Hepatic stellate cell (primary cell): ENCODE results near the gene OSGIN1.

Source experiments
- DNase-seq: peaks from one replicate; pipeline ENCODE4 v3.0.0; 2011; ENCODE audit warnings: low spot score

The OSGIN1 gene

DNA sequence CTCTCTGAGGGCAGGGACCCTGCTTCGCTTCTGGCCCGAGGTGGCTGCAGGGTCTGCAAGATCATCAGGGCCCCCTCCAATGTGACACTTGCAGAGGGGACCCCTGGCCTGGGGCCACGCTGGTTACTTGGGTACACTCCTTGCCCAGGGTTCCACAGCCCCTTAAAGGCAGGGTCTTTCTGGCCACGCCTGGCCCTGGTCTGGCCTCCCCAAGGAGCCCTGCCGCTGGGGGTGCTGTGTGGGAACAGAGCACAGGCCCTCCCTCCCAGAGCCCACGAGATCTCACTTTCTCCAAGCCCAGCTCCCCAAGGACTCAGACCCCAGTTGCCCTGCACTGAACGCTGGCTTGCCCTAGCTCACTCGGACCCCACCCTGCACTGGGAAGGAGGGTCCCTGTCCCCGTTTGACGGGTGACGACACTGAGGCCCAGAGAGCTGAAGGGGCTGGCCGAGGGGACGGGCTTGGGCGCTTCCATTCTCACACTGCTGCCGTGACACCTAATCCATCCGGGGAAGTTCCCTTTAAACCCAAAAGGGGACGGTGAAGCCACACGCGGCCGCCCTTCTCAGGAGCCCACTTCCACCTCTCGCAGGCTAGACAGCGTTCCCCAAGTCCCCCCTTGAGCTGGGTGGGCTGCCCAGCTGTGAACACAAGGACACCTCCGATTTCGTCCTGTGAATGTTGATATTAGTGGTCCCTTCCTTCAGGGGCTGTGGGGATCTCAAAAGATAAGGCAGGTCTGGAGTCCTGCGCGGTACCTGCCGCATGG lies 26.9 kb upstream of the OSGIN1 start:
- no peak for DNase-seq

DNA sequence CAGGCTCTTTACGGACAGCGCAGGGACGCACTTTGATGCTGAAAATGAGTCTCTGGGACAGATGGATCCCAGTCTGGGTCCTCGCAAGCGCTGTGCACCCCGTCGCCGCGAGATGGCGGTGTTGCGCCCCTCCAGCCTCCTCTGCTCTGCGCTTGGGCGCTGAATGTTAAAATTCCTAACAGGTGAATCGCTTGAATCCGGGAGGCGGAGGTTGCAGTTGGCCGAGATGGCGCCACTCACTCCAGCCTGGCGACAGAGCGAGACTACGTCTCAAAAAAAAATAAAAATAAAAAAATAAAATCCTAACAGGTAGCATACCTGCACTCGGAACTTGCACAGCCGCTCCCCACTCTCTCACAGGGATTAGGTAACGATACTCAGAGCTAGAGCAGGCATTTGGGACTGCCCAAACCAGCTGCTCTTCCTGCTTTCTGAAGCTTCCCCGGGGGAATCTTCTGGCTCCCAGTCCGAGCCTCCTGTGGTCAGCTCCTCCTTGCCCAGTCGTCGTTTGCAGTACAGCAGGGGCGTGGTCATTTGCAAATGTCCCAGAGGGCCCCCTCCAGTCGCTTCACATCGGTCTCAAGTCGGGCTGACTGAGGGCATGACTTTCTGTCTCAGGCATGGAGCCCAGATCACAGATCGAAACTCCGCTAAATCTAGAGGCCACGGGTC lies 26.2 kb upstream of the OSGIN1 start:
- DNase-seq: peak; percentile 92

DNA sequence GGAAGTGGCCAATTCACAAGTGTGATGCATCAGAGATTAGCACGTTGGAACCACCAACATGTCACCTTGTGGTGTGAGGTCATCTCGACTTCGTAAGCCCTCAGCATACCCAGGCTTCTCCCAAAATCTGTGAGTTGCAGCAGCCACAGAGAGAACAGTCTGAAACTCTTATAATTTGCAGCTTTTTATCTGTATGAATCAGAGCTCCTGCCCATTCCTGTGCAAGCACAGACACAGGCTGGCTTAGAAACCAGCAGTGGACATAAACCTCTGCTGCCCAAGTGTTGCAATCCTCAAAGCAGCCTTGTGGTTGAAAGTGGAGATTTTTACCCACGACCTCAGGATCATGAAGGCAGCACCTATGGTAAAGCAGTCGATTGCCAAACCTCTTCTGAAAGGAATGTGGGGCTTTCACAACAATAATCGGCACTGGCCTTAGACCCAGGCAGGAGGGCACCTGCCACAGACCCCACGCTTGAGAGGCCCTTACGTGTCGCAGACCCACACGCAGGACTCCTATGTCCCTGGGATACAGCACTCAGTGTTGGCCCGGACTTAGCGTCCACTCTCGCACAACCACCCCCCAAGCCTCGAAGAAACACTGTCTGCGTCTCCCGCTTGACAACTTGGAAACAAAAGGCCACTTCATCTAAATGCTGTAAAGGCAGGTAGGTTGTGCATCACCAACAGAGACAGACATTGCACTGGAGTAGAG lies 24.5 kb upstream of the OSGIN1 start:
- DNase-seq: peak; percentile 68

DNA sequence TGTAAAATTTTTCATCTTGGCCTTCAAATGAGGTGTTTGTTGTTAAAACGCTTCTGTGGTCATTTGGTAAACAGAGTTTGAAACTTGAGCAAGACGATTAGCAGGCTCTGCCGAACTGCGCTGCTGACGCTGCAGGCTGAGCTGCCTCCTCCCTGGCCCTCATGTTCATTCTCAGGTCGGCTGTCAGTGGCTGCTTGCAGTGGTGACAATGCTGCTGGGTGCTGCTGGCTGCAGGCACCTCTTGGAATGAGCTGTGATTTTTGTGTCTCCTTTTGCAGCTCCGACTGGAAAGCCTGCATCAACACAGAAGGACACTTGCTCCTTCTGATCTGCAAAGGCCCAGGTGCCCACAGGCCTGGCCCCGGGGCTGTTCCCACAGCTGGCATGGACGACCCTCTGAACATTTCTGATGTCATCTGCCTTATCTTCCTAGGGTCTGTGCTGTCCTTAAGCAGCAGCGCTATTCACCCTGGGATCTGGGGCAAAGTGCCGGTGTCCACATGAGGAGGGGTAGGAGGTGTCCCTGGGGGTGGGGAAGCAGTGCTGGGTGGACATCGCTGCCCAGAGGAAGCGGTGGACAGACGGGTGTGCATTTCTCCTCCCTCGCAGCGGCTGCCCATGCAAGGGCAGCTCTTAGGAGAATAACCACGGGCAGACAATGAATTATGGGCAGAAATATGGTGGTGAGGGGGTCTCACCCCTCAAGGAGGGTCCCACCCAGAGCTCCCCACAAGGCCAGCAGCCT lies 23.1 kb upstream of the OSGIN1 start:
- no peak for DNase-seq

DNA sequence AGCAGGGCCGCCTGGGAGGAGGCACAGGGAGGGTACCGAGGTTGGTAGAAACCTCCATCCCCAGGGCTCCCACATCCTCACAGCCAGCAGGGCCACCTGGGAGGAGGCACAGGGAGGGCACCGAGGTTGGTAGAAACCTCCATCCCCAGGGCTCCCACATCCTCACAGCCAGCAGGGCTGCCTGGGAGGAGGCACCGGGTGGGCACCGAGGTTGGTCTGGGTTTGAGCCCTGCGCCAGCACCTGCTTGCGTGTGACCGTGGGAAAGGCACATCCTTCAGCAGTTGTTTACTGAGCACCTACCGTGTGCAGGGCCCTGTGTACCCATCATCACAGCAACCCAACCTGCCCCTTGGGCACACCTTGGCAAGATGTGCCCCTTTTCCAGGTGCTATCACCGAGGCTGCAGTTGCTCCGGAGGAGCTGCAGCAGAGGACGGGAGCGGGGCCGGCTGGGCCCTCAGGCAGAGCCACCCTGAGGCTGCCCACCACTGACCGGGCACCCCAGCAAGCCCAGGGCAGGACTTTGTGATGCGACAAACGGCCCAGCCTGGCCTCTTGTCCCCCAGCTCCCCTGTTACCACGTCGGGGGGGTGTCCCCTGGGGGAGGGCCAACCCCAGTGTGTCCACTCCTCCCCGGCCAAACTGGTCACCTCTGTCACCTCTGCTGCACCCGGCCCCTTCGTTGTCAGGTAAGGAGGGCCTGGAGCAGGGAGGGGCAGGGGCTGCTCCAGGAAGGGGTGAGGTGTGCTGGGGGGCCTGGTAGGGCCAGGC lies 22.1 kb upstream of the OSGIN1 start:
- no peak for DNase-seq

DNA sequence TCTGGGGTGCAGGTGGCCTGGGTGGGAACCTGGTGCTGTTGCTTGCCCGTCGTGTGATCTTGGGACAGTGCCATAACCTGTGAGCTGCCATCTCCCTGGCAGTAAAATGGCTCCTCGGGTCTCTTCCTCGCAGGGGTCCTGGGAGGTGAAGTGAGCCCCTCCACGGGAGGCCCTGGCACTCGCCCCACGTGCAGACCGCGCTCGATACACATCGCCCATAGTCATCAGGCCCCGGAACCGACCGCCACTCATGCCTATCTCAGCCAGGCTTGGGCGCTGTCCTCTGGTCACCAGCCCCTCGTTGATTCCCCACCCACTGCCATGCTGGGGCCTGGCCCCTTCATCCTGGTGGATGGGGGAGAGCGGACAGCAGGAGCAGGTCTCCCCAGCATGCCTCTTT lies 21.5 kb upstream of the OSGIN1 start:
- DNase-seq: no peak

DNA sequence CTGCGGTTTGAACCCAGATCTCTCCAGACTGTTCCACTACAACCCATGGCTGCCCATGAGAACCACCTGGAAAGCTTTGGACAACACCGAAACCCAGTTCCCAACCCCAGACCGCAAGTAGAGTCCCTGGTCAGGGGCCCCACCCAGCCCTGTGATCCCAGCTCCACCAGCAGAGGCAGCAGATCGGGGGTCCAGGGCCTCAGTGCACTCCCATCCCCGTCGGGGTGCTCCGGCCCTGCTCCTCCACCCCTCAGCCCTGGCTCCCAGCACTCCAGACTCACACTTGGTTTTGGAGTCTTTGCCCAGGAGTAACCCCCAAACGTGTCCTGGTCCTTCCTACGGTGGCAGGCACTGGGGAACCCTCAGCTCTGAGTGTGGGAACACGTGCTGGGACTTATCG lies 20.7 kb upstream of the OSGIN1 start:
- DNase-seq: no peak

DNA sequence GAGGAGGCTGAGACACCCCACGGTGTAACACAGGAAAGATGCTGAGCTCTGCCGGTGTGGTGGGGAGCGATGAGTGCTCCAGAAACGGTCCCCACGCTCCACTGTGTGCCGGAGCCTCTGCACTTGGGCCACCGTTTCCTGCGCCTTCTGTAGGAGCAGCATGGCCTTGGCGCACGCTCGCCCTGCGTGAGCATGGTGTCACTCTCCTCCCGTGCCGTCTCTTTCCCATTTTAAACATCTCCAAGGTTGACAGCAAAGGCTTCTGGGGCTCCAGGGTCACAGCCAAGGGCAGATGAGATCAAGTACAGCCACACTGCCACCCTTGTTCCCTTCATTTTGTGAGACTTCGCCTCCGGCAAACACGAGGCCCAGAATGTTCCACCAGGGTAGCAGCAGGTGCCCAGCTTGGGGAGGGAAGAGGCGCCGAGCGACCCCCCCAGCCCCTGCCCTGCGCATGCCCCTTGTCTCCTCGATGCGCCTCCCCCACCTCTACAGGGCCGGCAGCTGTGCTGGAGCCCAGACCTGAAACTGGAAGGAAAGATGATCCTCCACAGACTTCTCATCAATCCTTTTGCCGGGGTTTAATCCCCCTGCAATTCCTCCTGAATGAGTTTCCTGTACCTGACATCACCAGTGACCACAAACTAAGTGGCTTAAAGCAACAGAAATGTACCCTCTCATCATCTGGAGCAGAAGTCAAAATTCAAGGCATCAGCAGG lies 19.9 kb upstream of the OSGIN1 start:
- no peak for DNase-seq

DNA sequence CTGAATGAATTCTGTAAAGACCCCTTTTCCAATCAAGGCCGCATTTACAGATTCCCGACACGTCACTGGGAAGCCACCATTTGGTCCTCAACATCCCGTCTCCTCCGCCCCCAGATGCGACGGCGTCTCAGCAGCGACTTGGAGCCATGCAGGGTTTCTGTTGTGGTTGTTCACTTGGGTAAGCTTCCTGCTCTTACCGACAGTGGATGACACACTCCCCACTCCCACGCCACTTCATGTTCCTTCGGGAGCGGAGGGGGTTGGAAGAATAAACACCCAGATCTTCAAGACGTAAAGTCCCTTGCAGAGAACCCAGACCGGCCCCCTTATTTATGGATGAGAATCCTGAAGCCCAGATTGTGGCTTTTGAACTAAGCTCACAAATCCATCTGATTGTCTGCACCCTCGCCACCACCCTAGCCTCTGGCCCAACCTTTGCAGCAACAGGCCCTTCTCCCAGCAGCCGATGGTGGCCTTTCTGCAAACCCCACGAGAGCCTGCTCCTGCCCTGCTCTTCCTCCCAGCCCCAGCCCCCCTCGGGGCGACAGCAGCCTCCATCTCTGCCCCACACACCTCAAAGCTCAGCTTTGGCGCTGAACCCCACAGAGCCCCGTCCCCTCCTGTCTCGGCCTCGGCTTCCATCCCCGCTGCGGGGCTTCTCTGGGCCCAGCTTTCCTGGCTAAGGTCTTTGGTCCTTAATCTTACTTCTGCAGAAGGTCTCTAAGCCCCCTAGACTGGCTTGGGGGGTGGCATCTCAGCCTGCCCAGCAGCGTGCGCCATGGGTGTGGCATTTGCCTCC lies 19.0 kb upstream of the OSGIN1 start:
- DNase-seq: no peak

DNA sequence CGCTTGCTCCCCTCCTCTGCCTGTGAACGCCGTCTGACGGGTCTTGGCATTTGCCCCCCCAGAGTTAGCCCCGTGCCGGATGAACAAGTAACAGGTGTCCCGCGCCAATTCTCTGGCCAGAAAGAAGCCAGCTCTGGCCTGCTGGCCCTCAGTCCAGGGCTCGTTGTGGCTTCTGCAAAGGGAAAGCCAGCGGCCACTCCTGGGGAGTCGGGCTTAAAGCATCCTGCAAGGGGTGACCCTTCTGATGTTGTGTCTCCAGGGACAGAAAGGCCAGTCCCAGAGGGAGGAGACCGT lies 18.4 kb upstream of the OSGIN1 start:
- DNase-seq: no peak

DNA sequence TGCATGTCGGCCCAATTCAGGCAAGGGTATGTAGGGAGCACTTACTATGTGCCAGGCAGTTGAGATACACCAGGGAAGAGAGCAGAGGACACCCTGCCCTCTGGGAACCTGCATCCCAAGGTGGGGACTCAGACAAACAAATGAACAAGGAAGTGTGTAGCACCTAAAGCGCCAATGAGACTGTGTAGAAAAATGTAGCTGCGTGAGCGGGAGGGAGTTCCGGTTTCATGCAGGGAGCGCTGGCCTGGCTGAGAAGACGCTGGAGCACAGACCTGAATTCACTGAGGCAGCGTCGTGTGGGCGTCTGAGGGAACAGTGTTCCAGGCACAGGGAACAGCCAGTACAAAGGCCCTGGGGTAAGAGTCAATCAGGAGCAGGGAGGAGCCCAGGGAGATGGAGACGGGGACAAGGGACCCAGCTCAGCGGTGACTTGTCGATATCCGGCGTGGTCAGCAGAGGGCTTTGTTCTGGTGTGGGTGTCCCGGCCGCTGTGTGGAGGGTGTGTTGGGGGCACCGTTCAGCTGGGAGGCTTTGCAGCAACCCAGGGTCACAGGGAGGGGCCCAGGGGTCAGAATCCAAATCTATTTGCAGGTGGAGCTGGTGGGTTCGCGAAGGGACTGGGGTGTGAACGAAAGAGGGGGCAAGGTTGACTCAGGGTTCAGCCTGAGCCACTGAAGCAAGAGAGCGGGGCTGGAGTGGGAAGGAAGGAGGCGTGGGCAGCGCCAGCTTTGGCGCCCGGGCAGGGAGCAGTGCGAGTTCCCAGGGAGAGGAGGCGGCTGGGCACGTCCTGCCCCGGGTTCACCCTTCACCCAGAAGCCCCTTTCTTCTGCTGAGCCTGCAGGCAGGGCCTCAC lies 17.8 kb upstream of the OSGIN1 start:
- no peak for DNase-seq

DNA sequence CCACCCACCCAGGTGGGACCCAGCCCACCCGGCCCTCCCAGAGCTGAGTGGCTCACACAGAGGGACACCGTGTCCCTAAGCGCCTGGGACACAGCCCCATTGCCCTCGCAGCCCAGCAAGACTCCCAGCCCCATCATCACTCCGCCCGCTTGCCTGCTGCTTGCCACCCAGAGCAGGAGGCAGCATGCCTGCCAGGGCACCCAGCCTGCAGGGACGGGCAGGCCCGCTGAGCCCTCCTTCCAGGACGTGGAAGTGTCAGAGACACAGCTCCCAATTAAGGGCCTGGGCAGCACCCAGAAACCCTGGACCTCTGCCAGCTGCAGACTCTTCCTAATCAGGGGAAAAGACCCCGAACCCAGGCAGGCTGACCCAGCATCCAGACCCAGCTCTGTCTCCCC lies 17.2 kb upstream of the OSGIN1 start:
- DNase-seq: no peak

DNA sequence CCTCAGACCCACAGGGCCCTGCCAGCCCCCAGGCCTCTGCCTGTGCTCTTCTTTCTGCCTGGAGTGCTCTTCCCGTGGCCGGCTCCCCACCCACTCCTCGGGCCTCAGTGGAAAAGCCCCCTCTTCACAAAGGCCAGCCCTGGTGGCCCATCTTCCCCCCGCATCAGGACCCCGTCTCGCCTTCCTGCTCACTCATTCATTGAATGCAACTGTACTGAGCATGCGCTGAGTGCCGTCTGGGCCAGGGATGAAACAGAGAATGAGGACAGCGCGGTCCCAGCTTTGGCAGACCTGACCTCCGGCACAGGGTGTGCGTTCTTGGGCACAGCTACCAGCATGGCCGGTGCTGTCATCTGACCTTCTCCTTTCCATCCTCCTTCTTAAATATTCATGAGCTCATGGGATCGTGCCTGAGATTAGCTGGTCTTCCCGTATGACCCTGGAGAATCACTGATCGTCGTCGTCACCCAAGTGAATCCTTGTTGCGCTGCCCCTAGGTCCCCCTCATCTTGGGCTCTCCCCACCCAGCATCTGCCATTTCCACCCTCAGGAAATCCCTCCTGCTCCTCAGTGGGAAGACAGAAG lies 16.4 kb upstream of the OSGIN1 start:
- DNase-seq: no peak

DNA sequence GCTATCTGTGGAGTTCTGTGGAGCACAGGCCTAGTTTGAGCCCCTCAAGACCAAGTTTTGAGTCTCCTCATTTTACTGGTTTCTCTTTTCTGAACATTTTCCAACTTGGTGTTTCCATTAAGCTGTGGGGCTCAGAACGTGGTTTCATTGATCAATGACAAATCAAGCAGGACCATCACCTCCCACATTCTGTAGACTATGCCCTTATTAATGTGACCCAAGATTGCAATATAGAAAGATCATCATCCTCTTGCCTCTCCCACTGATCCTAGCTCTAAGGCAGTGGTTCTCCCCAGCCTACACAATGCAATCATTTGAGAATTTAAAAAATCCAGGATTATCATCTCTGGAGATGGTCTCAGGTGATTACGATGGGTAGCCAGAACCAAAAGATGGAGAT lies 15.8 kb upstream of the OSGIN1 start:
- no peak for DNase-seq

DNA sequence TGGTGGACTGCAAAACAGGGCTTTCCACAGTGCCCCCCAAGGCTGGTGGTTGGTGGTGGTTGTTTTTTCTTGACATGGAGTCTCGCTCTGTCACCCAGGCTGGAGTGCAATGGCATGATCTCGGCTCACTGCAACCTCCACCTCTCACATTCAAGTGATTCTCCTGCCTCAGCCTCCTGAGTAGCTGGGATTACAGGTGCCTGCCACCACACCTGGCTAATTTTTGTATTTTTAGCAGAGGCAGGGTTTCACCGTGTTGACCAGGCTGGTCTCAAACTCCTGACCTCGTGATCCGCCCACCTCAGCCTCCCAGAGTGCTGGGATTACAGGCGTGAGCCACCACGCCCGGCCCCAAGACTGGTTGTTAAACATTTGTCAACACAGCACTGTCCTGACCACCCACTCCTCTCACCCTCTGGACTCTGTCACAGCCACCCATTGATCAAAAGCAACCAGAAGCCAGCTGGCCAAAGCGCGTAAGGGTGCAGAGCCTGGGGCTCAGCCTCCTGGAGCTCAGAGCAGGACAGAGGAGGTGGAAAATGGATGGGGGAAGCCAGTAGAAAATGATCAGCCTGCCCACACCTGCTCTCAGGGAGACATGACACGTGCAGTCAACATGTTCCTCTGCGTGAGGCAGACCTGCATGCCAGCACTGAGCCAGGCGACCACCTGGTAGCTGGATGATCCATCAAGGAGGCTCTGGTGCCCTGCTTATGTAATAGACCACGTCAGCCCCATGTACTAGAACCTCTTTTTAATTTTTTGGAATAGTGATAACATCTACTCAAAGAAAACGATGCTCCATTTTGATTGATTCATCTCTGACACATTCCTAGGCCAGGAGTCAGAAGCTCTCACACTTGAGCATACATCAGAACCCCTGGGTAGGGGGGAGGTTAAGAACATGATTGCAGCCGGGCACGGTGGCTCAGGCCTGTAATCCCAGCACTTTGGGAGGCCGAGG lies 14.8 kb upstream of the OSGIN1 start:
- DNase-seq: no peak

DNA sequence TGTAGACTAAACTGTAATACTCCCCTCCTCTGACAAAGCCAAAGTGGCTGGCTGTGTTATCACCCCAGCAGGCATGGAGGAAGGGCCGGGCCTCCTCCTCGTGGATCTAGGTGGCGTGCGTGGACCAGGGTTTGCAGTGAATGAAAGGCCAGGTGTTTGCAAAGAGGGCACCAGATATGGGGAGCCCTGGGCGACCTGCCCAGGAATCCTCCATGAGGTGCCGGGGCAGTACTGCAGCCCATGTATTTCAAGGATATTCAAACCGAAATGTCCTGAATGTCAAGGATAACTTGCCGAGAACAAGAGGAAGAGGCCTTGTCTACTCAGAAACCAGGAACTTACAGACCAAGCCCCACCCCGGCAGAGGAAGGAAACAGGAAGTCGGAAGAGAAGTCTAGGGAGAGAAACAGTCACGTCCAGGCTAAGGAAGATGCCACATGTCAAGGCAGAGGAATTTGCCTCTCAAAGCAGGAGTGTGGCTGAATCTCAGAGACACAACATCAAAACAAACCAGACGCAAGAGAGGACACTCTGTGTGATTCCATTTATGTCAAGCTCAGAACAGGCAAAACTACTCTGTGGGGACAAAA lies 13.7 kb upstream of the OSGIN1 start:
- DNase-seq: no peak

DNA sequence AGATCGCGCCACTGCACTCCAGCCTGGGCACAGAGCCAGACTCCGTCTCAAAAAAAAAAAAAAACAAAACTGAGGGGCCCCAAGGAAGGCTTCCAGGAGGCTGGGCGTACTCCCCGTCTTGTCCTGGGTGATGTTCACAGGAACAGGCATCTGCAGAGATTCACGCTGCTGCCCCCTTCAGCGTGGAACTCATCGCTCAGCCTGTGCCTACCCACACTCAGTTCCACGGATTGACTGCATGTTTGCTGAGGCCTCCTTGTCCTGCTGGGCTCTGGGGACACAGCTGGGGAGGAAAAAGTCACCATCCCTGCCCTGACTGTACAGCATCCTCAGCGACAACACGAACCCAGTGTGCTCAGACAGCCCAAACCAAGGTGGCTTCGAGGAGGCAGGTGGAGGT lies 12.9 kb upstream of the OSGIN1 start:
- DNase-seq: no peak
